NCI-H2029 (cell line): ENCODE results near the gene GGCX.
A peak's percentile ranks its signal among the peaks of the same experiment; 100 is the strongest.

Experiments
- DNase-seq: peaks from one replicate; lab custom pipeline; 2025; lab: John Stamatoyannopoulos, UW

Gene GGCX

GRCh38 chr2:85541753-85542457 is 19.4 kb downstream of the GGCX start:
- no peak for DNase-seq

- DNase-seq, result no peak
Observed at GRCh38 chr2:85541262-85541661, 20.0 kb downstream of the GGCX start.

- no peak for DNase-seq
Observed at GRCh38 chr2:85540133-85540648, 21.1 kb downstream of the GGCX start.

- DNase-seq, result peak; percentile 57
Observed at GRCh38 chr2:85539361-85540132, 21.7 kb downstream of the GGCX start.

- peak; percentile 85 for DNase-seq
Observed at GRCh38 chr2:85538507-85539360, 22.6 kb downstream of the GGCX start, which contains the start of gene MAT2A. TSS of gene MAT2A (plus strand) at chr2:85539168. CDS start at chr2:85539288, 120 bp downstream.

GRCh38 chr2:85537600-85538506 is 23.4 kb downstream of the GGCX start:
- no peak for DNase-seq

- DNase-seq, result no peak
Observed at GRCh38 chr2:85536479-85536878, 24.8 kb downstream of the GGCX start.

- DNase-seq, result no peak
Observed at GRCh38 chr2:85534881-85535280, 26.4 kb downstream of the GGCX start.

- no peak for DNase-seq
Observed at GRCh38 chr2:85534099-85534498, 27.2 kb downstream of the GGCX start.

- no peak for DNase-seq
Observed at GRCh38 chr2:85531589-85531988, 29.7 kb downstream of the GGCX start.

- DNase-seq, result no peak
Observed at GRCh38 chr2:85529809-85530208, 31.5 kb downstream of the GGCX start.

- DNase-seq, result no peak
Observed at GRCh38 chr2:85528355-85528754, 32.9 kb downstream of the GGCX start.

- DNase-seq, result no peak
Observed at GRCh38 chr2:85527787-85528186, 33.5 kb downstream of the GGCX start.

- no peak for DNase-seq
Observed at GRCh38 chr2:85525567-85525966, 35.7 kb downstream of the GGCX start.

GRCh38 chr2:85525029-85525428 is 36.3 kb downstream of the GGCX start:
- DNase-seq, result no peak

- DNase-seq, result no peak
Observed at GRCh38 chr2:85524336-85524908, 36.9 kb downstream of the GGCX start.

- no peak for DNase-seq
Observed at GRCh38 chr2:85523903-85524335, 37.4 kb downstream of the GGCX start.

- DNase-seq, result no peak
Observed at GRCh38 chr2:85523062-85523902, 38.0 kb downstream of the GGCX start.

GRCh38 chr2:85522090-85522647 is 39.1 kb downstream of the GGCX start:
- DNase-seq, result no peak
